IMR-90 (cell line): ENCODE data around the gene NPHS1. TPM values are rescaled to one million over a fixed set of nuclear protein-coding genes. Genes with fewer than 3 reads are reported as not detected.

Experiments
- ATAC-seq: fragments of 200-7000 bp; cut with Tn5 transposase; 2 replicates; pipeline ENCODE4 v1.9.1; 2020; ENCODE audit warnings: low read depth, mild to moderate bottlenecking, moderate library complexity
- BruUV-seq: library from RNA; stranded (reverse); fragments of 400-500 nt; replicated peaks from 2 replicates; lab custom pipeline; 2021; lab: Mats Ljungman, UMichigan
- CTCF ChIA-PET: fragments of 300-600 bp; formaldehyde crosslinking; extraction: SDS; loops from one replicate; lab custom pipeline; 2021; ENCODE audit warnings: antibody characterized with exemption; lab: Yijun Ruan, JAX
- POLR2A ChIA-PET: fragments of 300-600 bp; sonication (Branson Sonifier 250); formaldehyde crosslinking; loops from one replicate; lab custom pipeline; 2022; ENCODE audit warnings: antibody characterized with exemption; ENCODE audit not compliant: unreplicated experiment; lab: Charles Lee
- DNase-seq: peaks from one replicate; pipeline ENCODE4 v3.0.0; 2013
- H2AFZ ChIP-seq: replicated peaks from 2 replicates; pipeline ENCODE3; 2013; ENCODE audit warnings: low read length, mild to moderate bottlenecking; ENCODE audit not compliant: poor library complexity
- H2AK5ac ChIP-seq: 2 replicates; pipeline ENCODE4 v1.6.1; 2013; ENCODE audit warnings: low read depth, low read length, inconsistent platforms
- H2AK9ac ChIP-seq: replicated peaks from 2 replicates; pipeline ENCODE3; 2013; ENCODE audit warnings: mild to moderate bottlenecking, low read depth, low read length, moderate library complexity; ENCODE audit not compliant: poor library complexity
- H2BK120ac ChIP-seq: 2 replicates; pipeline ENCODE4 v1.6.1; 2013; ENCODE audit warnings: low read depth, low read length, inconsistent platforms
- H2BK15ac ChIP-seq: 3 replicates; pipeline ENCODE4 v1.6.1; 2013; ENCODE audit warnings: low read depth, low read length, inconsistent platforms
- H2BK20ac ChIP-seq: 2 replicates; pipeline ENCODE4 v1.6.1; 2013; ENCODE audit warnings: low read depth, mild to moderate bottlenecking, inconsistent platforms, low read length, moderate library complexity
- H2BK5ac ChIP-seq: 2 replicates; pipeline ENCODE4 v1.6.1; 2013; ENCODE audit warnings: mild to moderate bottlenecking, low read depth, low read length, inconsistent platforms; ENCODE audit not compliant: poor library complexity, severe bottlenecking
- H3K14ac ChIP-seq: replicated peaks from 2 replicates; pipeline ENCODE4 v1.6.1; 2013; ENCODE audit warnings: low read depth, low read length, inconsistent platforms
- H3K18ac ChIP-seq: 2 replicates; pipeline ENCODE4 v1.6.1; 2013; ENCODE audit warnings: low read depth, low read length, control low read depth
- H3K23ac ChIP-seq: 2 replicates; pipeline ENCODE4 v1.6.1; 2013; ENCODE audit warnings: low read depth, low read length, inconsistent platforms
- H3K27ac ChIP-seq: 2 replicates; pipeline ENCODE4 v1.5.1; 2013; ENCODE audit warnings: mild to moderate bottlenecking, control low read depth, low read length; ENCODE audit not compliant: insufficient read depth
- H3K27me3 ChIP-seq: 2 replicates; pipeline ENCODE4 v1.6.1; 2013; ENCODE audit warnings: low read length; ENCODE audit not compliant: control insufficient read depth, insufficient read depth
- H3K36me3 ChIP-seq: 2 replicates; pipeline ENCODE4 v1.6.1; 2013; ENCODE audit warnings: low read length, mixed read lengths; ENCODE audit not compliant: control insufficient read depth, insufficient read depth
- H3K4ac ChIP-seq: 2 replicates; pipeline ENCODE4 v1.6.1; 2013; ENCODE audit warnings: low read depth, low read length, inconsistent platforms
- H3K4me1 ChIP-seq: 2 replicates; pipeline ENCODE4 v1.6.1; 2013; ENCODE audit warnings: low read length, mixed read lengths; ENCODE audit not compliant: control insufficient read depth, insufficient read depth
- H3K4me2 ChIP-seq: 2 replicates; pipeline ENCODE4 v1.6.1; 2013; ENCODE audit warnings: low read depth, mild to moderate bottlenecking, control low read depth, low read length, moderate library complexity
- H3K4me3 ChIP-seq: 2 replicates; pipeline ENCODE4 v1.5.1; 2013; ENCODE audit warnings: low read depth, mild to moderate bottlenecking, control low read depth, low read length, moderate library complexity; ENCODE audit not compliant: insufficient read depth
- H3K56ac ChIP-seq: 2 replicates; pipeline ENCODE4 v1.6.1; 2013; ENCODE audit warnings: low read length, inconsistent platforms; ENCODE audit not compliant: insufficient read depth; ENCODE audit errors: extremely low read depth
- H3K79me1 ChIP-seq, 2 experiments: 2 replicates each; pipeline ENCODE4 v1.6.1; 2013; ENCODE audit warnings: low read length in 2 of 2, inconsistent platforms in 1 of 2, low read depth in 1 of 2
- H3K9ac ChIP-seq: 2 replicates; pipeline ENCODE4 v1.6.1; 2013; ENCODE audit warnings: low read depth, low read length, control low read depth
- H3K9me1 ChIP-seq: 2 replicates; pipeline ENCODE4 v1.6.1; 2013; ENCODE audit warnings: low read length, inconsistent platforms; ENCODE audit not compliant: insufficient read depth
- H3K9me3 ChIP-seq: 2 replicates; pipeline ENCODE4 v1.6.1; 2013; ENCODE audit warnings: low read length; ENCODE audit not compliant: control insufficient read depth, insufficient read depth
- H4K20me1 ChIP-seq: 2 replicates; pipeline ENCODE4 v1.6.1; 2013; ENCODE audit warnings: low read length, inconsistent platforms; ENCODE audit not compliant: insufficient read depth
- H4K5ac ChIP-seq: 2 replicates; pipeline ENCODE4 v1.6.1; 2013; ENCODE audit warnings: mild to moderate bottlenecking, low read depth, low read length, control low read depth
- H4K8ac ChIP-seq, 2 experiments: 2 replicates each; pipeline ENCODE4 v1.6.1; 2013; ENCODE audit warnings: low read depth in 2 of 2, low read length in 2 of 2, control low read depth in 1 of 2, inconsistent platforms in 1 of 2
- H4K91ac ChIP-seq: 2 replicates; pipeline ENCODE4 v1.6.1; 2013; ENCODE audit warnings: low read depth, low read length, inconsistent platforms; ENCODE audit not compliant: insufficient read depth
- CEBPB ChIP-seq: IDR thresholded peaks from 2 replicates; pipeline ENCODE4 v1.6.1; 2012; ENCODE audit warnings: low read depth, low read length, improper control_type of control experiment
- CHD1 ChIP-seq: IDR thresholded peaks from 2 replicates; pipeline ENCODE4 v1.6.1; 2012; ENCODE audit warnings: low read depth, low read length, improper control_type of control experiment
- MAZ ChIP-seq: IDR thresholded peaks from 2 replicates; pipeline ENCODE4 v1.6.1; 2012; ENCODE audit warnings: low read depth, mild to moderate bottlenecking, low read length, improper control_type of control experiment, moderate library complexity, borderline replicate concordance
- MXI1 ChIP-seq: IDR thresholded peaks from 2 replicates; pipeline ENCODE4 v1.6.1; 2012; ENCODE audit warnings: low read depth, mild to moderate bottlenecking, low read length, moderate library complexity, borderline replicate concordance
- NFE2L2 ChIP-seq: fragments of 150-350 bp; IDR thresholded peaks from 2 replicates; pipeline ENCODE4 v1.6.1; 2016; ENCODE audit warnings: low read depth, mild to moderate bottlenecking, low read length
- RCOR1 ChIP-seq: IDR thresholded peaks from 2 replicates; pipeline ENCODE4 v1.6.1; 2012; ENCODE audit warnings: mild to moderate bottlenecking, low read length, improper control_type of control experiment; ENCODE audit not compliant: insufficient replicate concordance
- SMC3 ChIP-seq: fragments of 150-350 bp; IDR thresholded peaks from 2 replicates; pipeline ENCODE4 v1.6.1; 2016; ENCODE audit warnings: low read depth, mild to moderate bottlenecking, antibody characterized with exemption, low read length, moderate library complexity
- WGBS, 2 experiments: methylation state at CpG; one replicate each; pipeline versions ENCODE4 v1.1.5 to v1.1.7; 2013; ENCODE audit warnings: missing lambda C conversion rate in 2 of 2; ENCODE audit not compliant: insufficient read length in 1 of 2; ENCODE audit errors: extremely low coverage in 2 of 2; 5-methylcytosine and 5-hydroxymethylcytosine counted together
- dilution Hi-C: fragments of 300-500 bp; cut with HindIII; formaldehyde crosslinking; loops from one replicate; pipeline ENCODE4 v1.14.3; 2018; ENCODE audit warnings: low sequenced_read_pairs; ENCODE audit not compliant: unreplicated experiment
- in situ Hi-C: fragments of 300-500 bp; cut with MboI; formaldehyde crosslinking; loops from 3 replicates; pipeline ENCODE4 v1.14.3; 2019; ENCODE audit warnings: low sequenced_read_pairs, inconsistent platforms, mixed read lengths
- intact Hi-C: fragments of 100-400 bp; cut with micrococcal nuclease; formaldehyde crosslinking; loops from 2 replicates; pipeline ENCODE4 v1.10.0; 2022
- polyA plus RNA-seq, 3 experiments: library from polyadenylated mRNA; depleted of rRNA; stranded (reverse); fragments of >200 nt; gene quantifications; 2 replicates each; pipeline ENCODE4 v1.2.3, GENCODE V29; 2012; ENCODE audit warnings: low replicate concordance in 1 of 3
- total RNA-seq: library from RNA; depleted of rRNA; stranded (reverse); fragments of >200 nt; gene quantifications from 2 replicates; pipeline ENCODE4 v1.2.3, GENCODE V29; 2012

NPHS1 gene
- total and polyA plus RNA-seq, 2 of the 4 experiments (the other 2 are of a cell fraction): not detected

GRCh38 chr19:35868172-35868822 lies 16.0 kb upstream of the NPHS1 start, which contains the start of gene APLP1:
Gene APLP1 (plus strand): TSS chr19:35868574. CDS start chr19:35868637, 63 bp downstream.
- Histone ChIP-seq H4K8ac (no peak within 1 kb of the TSS), H3K4me1 (peaks cover 4% of the 10 kb centered on the region), H2BK15ac (no peak within 1 kb of the TSS), H4K5ac (no peak within 1 kb of the TSS), H3K4me2 (peak within 1 kb of the TSS; percentile 85), H3K23ac (0 out of 2 replicates have a peak within 1 kb of the TSS, but pooled peaks have one; percentile 15), H4K20me1 (no peaks in the 10 kb centered on the region), H3K56ac (no peak within 1 kb of the TSS), H3K27me3 (peaks cover 17% of the 10 kb centered on the region), H4K91ac (no peak within 1 kb of the TSS), H3K9me3 (no peaks in the 10 kb centered on the region), H3K27ac (no peak within 1 kb of the TSS), H2AK5ac (no peak within 1 kb of the TSS), H3K36me3 (no peaks in the 10 kb centered on the region), H2AFZ (peak within 1 kb of the TSS; percentile 88), H2BK120ac (no peak within 1 kb of the TSS), H3K9ac (no peak within 1 kb of the TSS), H3K18ac (no peak within 1 kb of the TSS), H3K4ac (no peak within 1 kb of the TSS), H3K9me1 (peaks cover 2% of the 10 kb centered on the region), H3K4me3 (peak within 1 kb of the TSS; percentile 32), H3K14ac (no peak within 1 kb of the TSS), H2BK20ac (no peak within 1 kb of the TSS), H3K79me1 (no peaks in the 10 kb centered on the region), H2AK9ac (no peak within 1 kb of the TSS), H2BK5ac (no peak within 1 kb of the TSS)
- intact Hi-C loops: no loop called here
- no TSS peak for BruUV-seq
- in situ Hi-C loops: no loop called here
- TF ChIP-seq MXI1: no peak
- no peak for TF ChIP-seq CEBPB
- TF ChIP-seq SMC3: no peak
- no peak for TF ChIP-seq RCOR1
- no peak for TF ChIP-seq NFE2L2
- TF ChIP-seq CHD1: no peak
- peak; percentile 38; the same call in 1 of the 2 replicates for TF ChIP-seq MAZ
- WGBS, 2 experiments: 2% methylated on average over 25 of the region's 60 CpGs; no CpG with 5 or more reads in 1 of the 2 experiments
- dilution Hi-C loops: no loop called here
- DNase-seq: no peak
- peak; percentile 89 for ATAC-seq
- ChIA-PET CTCF (no interaction called here), POLR2A (no interaction called here)
